Measurements from ENCODE around the gene MRPS27. TPM values are rescaled to one million over a fixed set of nuclear protein-coding genes. Genes with fewer than 3 reads are reported as not detected.

MRPS27 gene
- total and polyA plus RNA-seq, 2 of the 13 experiments (the other 11 are each of a cell fraction or from before 2014, with no cell fraction given): 71.8 to 115 TPM

DNA sequence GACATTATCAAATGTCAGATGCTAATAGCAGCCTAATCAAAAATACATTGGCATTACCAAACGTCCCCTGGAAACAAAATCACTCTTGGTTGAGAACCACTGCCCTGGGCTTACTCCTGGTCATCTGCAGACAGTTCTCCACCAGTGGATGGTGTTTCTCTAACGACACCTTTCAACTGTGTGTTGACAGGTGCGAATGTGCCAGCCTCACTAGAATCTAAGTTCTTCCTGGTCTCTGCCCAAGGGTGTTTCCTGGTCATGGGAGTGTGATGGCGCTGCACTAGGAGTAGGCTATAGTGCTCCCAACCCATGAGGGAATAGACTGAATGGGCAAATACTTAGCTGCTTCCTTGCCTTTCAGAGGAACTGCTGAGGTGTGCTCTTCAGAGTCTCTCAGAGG lies 105.9 kb downstream of the MRPS27 start (continued):
- TF ChIP-seq, protein P1, sequence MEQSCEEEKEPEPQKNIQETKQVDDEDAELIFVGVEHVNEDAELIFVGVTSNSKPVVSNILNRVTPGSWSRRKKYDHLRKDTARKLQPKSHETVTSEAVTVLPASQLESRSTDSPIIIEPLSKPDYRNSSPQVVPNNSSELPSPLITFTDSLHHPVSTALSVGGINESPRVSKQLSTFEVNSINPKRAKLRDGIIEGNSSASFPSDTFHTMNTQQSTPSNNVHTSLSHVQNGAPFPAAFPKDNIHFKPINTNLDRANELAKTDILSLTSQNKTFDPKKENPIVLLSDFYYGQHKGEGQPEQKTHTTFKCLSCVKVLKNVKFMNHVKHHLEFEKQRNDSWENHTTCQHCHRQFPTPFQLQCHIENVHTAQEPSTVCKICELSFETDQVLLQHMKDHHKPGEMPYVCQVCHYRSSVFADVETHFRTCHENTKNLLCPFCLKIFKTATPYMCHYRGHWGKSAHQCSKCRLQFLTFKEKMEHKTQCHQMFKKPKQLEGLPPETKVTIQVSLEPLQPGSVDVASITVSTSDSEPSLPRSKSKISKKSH (CRISPR knock-in tag; IDR thresholded peaks at IDR 0.05; ENCODE audit: borderline replicate concordance): no peak

DNA sequence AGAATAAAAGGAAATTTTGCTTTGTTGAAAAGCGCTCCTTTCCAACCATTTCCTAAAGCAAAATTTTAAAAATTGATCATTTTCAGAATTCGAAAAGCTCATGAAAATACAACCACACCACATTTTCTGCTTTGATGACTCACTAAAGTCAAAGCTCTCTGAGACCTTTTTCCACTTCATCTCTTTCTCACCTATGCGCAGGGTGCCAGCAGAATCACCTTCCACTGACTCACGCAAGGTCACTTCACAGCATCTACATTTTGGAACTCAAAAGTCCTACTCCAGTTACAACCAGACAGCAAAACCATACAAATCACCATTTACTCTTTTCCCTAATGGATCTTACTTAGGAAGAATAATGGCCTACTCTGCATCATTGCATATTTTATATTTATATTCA lies 106.6 kb downstream of the MRPS27 start:
- no peaks in the 10 kb centered on the region for H3K27me3 ChIP-seq (ENCODE audit: control insufficient read depth in 1 of 2, insufficient read depth in 2 of 2, low read length in 2 of 2)
- intact Hi-C loops (cut with micrococcal nuclease; ENCODE audit: unreplicated experiment): no loop called here
- POLR2A ChIA-PET: no interaction called here
- CTCF ChIA-PET (ENCODE audit: low intra/inter-chr PET ratio, low total read pairs): no interaction called here
- no peaks in the 10 kb centered on the region for H3K79me2 ChIP-seq (ENCODE audit: insufficient read depth, low read length)
- no peaks in the 10 kb centered on the region for H3K9me3 ChIP-seq (ENCODE audit: low read length)
- TF ChIP-seq ZBTB1 (CRISPR knock-in tag; IDR thresholded peaks at IDR 0.05; ENCODE audit: borderline replicate concordance): no peak
- no peak for TF ChIP-seq PAWR (CRISPR knock-in tag; IDR thresholded peaks at IDR 0.05; ENCODE audit: borderline replicate concordance)
- no peak for TF ChIP-seq SNAI1 (CRISPR knock-in tag; IDR thresholded peaks at IDR 0.05; ENCODE audit: borderline replicate concordance)
- TF ChIP-seq RXRB (CRISPR knock-in tag; IDR thresholded peaks at IDR 0.05; ENCODE audit: borderline replicate concordance): no peak
- TF ChIP-seq, protein P2, sequence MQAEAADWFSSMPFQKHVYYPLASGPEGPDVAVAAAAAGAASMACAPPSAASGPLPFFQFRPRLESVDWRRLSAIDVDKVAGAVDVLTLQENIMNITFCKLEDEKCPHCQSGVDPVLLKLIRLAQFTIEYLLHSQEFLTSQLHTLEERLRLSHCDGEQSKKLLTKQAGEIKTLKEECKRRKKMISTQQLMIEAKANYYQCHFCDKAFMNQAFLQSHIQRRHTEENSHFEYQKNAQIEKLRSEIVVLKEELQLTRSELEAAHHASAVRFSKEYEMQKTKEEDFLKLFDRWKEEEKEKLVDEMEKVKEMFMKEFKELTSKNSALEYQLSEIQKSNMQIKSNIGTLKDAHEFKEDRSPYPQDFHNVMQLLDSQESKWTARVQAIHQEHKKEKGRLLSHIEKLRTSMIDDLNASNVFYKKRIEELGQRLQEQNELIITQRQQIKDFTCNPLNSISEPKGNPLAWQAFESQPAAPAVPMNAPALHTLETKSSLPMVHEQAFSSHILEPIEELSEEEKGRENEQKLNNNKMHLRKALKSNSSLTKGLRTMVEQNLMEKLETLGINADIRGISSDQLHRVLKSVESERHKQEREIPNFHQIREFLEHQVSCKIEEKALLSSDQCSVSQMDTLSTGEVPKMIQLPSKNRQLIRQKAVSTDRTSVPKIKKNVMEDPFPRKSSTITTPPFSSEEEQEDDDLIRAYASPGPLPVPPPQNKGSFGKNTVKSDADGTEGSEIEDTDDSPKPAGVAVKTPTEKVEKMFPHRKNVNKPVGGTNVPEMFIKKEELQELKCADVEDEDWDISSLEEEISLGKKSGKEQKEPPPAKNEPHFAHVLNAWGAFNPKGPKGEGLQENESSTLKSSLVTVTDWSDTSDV (CRISPR knock-in tag; IDR thresholded peaks at IDR 0.05): no peak
- no peak for TF ChIP-seq NPAS2 (CRISPR knock-in tag; IDR thresholded peaks at IDR 0.05; ENCODE audit: borderline replicate concordance)
- TF ChIP-seq ZNF652 (CRISPR knock-in tag; IDR thresholded peaks at IDR 0.05; ENCODE audit: borderline replicate concordance, low read depth): no peak
- TF ChIP-seq CCDC6 (CRISPR knock-in tag; IDR thresholded peaks at IDR 0.05): no peak
- TF ChIP-seq, protein P3, sequence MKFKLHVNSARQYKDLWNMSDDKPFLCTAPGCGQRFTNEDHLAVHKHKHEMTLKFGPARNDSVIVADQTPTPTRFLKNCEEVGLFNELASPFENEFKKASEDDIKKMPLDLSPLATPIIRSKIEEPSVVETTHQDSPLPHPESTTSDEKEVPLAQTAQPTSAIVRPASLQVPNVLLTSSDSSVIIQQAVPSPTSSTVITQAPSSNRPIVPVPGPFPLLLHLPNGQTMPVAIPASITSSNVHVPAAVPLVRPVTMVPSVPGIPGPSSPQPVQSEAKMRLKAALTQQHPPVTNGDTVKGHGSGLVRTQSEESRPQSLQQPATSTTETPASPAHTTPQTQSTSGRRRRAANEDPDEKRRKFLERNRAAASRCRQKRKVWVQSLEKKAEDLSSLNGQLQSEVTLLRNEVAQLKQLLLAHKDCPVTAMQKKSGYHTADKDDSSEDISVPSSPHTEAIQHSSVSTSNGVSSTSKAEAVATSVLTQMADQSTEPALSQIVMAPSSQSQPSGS (CRISPR knock-in tag; IDR thresholded peaks at IDR 0.05): no peak
- no peak for TF ChIP-seq ZNF317 (CRISPR knock-in tag; IDR thresholded peaks at IDR 0.05)
- DNase-seq (ENCODE audit: low spot score) (no peak), FAIRE-seq (no peak), ATAC-seq (no peak)
- no peak overlapping the region for H3K4me2 ChIP-seq (ENCODE audit: low read depth, low read length)
- H3K9ac ChIP-seq (ENCODE audit: insufficient read depth, low read depth, low read length): no peak overlapping the region
- H2AFZ ChIP-seq (ENCODE audit: low read length): no peak overlapping the region
- H3K4me3 ChIP-seq (replicated peaks in 1 of 3; ENCODE audit: insufficient read depth in 1 of 3, low read depth in 2 of 3, low read length in 3 of 3): no peak overlapping the region
- H3K4me1 ChIP-seq (ENCODE audit: insufficient read depth, low read length): peaks cover 11% of the 10 kb centered on the region; the same call in 1 of the 2 replicates
- in situ Hi-C loops (cut with HindIII; ENCODE audit: extremely low pct_ligation_motif_present, low pct_unique_long_range_greater_than_20kb): no loop called here
- no peak overlapping the region for H3K27ac ChIP-seq (ENCODE audit: extremely low read length, insufficient read depth, low read length)
- peaks cover 3 to 7% of the 10 kb centered on the region in 2 experiments; a peak in 2 of 5 replicates for H3K36me3 ChIP-seq (replicated peaks in 1 of 2; ENCODE audit: control insufficient read depth in 1 of 2, insufficient read depth in 2 of 2, low read length in 2 of 2)
- H4K20me1 ChIP-seq (ENCODE audit: insufficient read depth, low read length): no peaks in the 10 kb centered on the region
- no TSS peak for BruUV-seq (replicated peaks)
- WGBS (ENCODE audit: low lambda C conversion rate): 93% methylated on average over 4 of the region's 4 CpGs

Data from HepG2 (cell line).